Keratinocyte (primary cell): ENCODE data around the gene LHX2.

Experiments used
- CTCF ChIP-seq, 3 experiments: IDR thresholded peaks in 1 of 3; conservative IDR thresholded peaks in 1 of 3; optimal IDR thresholded peaks in 1 of 3; 2 replicates in 2 of 3; 3 replicates in 1 of 3; pipeline versions ENCODE3 to v1.5.1; 2011; ENCODE audit warnings: low read length in 3 of 3, mild to moderate bottlenecking in 3 of 3, moderate library complexity in 2 of 3, control low read depth in 1 of 3, inconsistent platforms in 1 of 3; ENCODE audit not compliant: insufficient read depth in 2 of 3; ENCODE audit errors: extremely low read depth in 1 of 3
- EZH2 ChIP-seq: IDR thresholded peaks from one replicate; pipeline ENCODE4 v1.6.1; 2012; ENCODE audit warnings: inconsistent platforms, mild to moderate bottlenecking, low read length, moderate library complexity

DNA sequence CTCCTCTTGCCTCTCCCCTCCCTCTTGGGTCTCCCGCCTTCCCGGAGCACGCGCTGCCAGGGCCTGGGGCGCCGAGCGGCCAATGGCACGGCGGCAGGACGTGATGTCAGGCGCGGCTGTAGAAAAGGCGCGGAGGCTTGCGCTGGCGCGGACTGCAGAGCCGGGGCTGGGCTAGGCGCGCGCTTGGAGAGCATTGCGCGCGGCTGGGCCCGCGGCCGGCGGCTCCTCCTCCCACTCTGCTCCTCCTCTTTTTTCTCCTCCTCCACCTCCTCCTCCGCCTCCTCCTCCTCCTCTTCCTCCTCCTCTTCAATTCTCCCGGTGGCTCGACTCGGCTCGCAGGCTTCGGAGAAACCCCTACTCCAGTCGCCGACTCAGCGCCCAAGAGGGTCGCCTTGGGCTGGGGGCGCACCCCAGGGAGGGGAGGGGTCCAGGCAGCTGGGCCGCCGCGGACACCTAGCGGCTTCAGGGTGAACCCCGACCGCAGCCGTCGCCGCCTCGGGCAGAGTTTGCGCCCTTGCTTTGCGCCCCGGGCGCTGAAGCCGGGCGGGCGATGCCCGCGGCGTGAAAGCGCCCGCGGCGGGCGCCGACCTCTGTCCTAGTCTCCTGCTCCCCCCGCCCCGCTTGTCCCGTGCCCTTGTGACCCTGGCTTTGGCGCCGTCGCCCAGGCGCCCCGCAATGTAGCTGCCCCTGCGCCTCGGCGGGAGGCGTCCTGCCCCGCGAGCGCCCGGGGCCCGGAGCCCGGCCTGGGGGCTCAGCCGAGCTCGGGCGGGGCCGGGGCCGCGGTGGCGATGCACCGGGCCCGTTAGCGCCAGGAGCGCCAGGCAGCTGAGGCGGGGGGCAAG is at the start of gene LHX2:
- TF ChIP-seq CTCF (optimal IDR thresholded peaks at IDR 0.05 in 1 of 3, IDR thresholded peaks at IDR 0.05 in 1 of 3, conservative IDR thresholded peaks at IDR 0.05 in 1 of 3; ENCODE audit: extremely low read depth in 1 of 3, insufficient read depth in 2 of 3, low read length in 3 of 3): no peak
- no peak for TF ChIP-seq EZH2
